Motor neuron (in vitro differentiated cells): ENCODE results near the gene GADD45G. TPM values are rescaled to one million over a fixed set of nuclear protein-coding genes. Genes with fewer than 3 reads are reported as not detected.
A peak's percentile ranks its signal among the peaks of the same experiment; 100 is the strongest.

Experiments used
- ATAC-seq, 8 experiments: fragments of 200-7000 bp; cut with Tn5 transposase; replicated peaks in 6 of 8; 2 replicates each; pipeline ENCODE4 v1.8.0; 2021; ENCODE audit warnings: mild to moderate bottlenecking in 8 of 8, moderate library complexity in 8 of 8
- H3K27ac ChIP-seq, 2 donors: fragments of 250-450 bp; sonication (Bioruptor Pico); 2 replicates each; pipeline ENCODE4 v1.9.0; 2021; ENCODE audit warnings: antibody characterized with exemption in 2 of 2, mild to moderate bottlenecking in 2 of 2, moderate library complexity in 1 of 2
- H3K4me1 ChIP-seq, 2 donors: fragments of 250-450 bp; sonication (Bioruptor Pico); replicated peaks in 1 of 2; 2 replicates each; pipeline ENCODE4 v1.6.1; 2021; ENCODE audit warnings: antibody characterized with exemption in 2 of 2, mild to moderate bottlenecking in 2 of 2, moderate library complexity in 1 of 2
- H3K4me3 ChIP-seq, 5 donors: fragments of 250-450 bp; sonication (Bioruptor Pico); 2 replicates each; pipeline ENCODE4 v1.9.0; 2021; ENCODE audit warnings: antibody characterized with exemption in 5 of 5, mild to moderate bottlenecking in 5 of 5, moderate library complexity in 4 of 5
- WGBS, 10 experiments: fragments of 450-650 bp; shearing (Covaris generic); methylation state at CpG; one replicate each; pipeline ENCODE4 v1.0.0; 2022; 5-methylcytosine and 5-hydroxymethylcytosine counted together
- in situ Hi-C, 9 experiments: fragments of 400-800 bp; cut with MboI; loops; one replicate each; pipeline ENCODE4 v1.15.0; 2021; ENCODE audit warnings: low sequenced_read_pairs in 9 of 9, low pct_unique_long_range_greater_than_20kb in 2 of 9; ENCODE audit not compliant: unreplicated experiment in 9 of 9
- total RNA-seq, 8 experiments: library from RNA; unstranded; fragments of 300-600 nt; gene quantifications; 2 replicates each; pipeline versions ENCODE4 v1.2.3 to v1.2.4, GENCODE V29; 2022

The GADD45G gene
- total RNA-seq, 8 experiments from 2014 or later = 0.67 to 68.1 (median 24.3) TPM

DNA sequence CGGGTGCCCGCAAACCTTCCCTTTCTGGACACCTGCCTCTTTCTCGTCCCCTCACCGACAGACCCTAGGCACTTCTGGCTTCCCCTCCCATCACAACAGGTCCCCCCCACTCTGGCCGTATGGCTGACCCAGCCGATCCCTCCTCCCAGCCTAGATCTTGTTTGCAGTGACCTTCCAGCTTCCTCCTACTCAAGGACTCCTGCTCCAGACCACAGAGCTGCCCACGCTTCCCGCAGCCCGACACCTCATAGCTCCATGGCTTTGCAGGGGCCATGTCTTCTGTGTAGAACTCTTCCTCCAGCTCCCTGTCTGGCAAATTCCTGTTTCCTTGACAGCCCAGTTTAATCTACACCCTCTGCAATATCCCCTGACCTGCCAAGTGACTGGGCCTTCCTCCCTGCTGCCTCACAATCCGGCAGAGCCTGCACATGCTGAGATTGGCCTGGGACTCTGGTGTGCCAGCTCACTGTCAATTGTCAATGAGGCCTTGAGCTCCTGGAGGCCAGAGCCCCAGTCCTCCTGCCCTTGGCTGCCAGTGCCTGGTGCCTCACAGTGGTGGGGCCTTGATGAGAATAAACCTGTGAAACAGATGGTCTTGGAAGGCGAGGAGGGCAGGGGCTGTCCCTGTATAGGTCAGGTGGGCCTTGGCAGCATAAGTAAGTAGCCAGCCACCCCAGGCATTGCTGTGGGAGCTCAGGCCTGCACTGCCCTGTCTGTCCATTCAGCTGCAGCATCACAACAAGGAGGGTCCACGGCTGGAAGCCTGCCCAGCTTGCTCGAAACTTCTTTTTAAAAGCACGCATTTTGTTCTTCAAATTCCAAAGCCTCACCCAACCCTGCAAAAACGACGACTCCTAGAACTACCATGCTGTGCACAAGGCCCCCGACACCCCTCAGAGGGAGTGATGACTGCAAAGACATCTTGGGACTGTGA lies 50.5 kb downstream of the GADD45G start:
- H3K4me3 ChIP-seq = no peak overlapping the region
- peak in 5 of 8 experiments; percentile 9 to 30 (median 18) for ATAC-seq
- 51 to 100% (median 69%) methylated on average over 2 to 8 of the region's 17 CpGs; no CpG with 5 or more reads in 5 of the 10 experiments for WGBS, 10 experiments
- in situ Hi-C loops = no loop called here
- peaks cover 9 to 11% of the 10 kb centered on the region in 2 donors for H3K4me1 ChIP-seq
- H3K27ac ChIP-seq = no peak overlapping the region

Other genes with a start within 250 kb of the GADD45G start
- gene SEMA4D, start 106.9 kb upstream of the GADD45G start, total RNA-seq = 10 to 100 TPM in 5 of 8 experiments, 1 to 10 TPM in 3; 1.2 to 30.1 (median 13.8) TPM